Pulmonary artery endothelial cell (primary cell): Measurements from ENCODE around the gene SCYL1. TPM values are rescaled to one million over a fixed set of nuclear protein-coding genes. Genes with fewer than 3 reads are reported as not detected.
A peak's percentile ranks its signal among the peaks of the same experiment; 100 is the strongest.

Source experiments
- DNase-seq: peaks from one replicate; pipeline ENCODE4 v3.0.0-alpha.2; 2011; ENCODE audit warnings: low read depth, low spot score
- total RNA-seq: library from RNA; depleted of rRNA; stranded (reverse); fragments of >200 nt; gene quantifications from 2 replicates; pipeline ENCODE4 v1.2.3, GENCODE V29; 2014

Gene SCYL1
- total RNA-seq, 1 donor from 2014 or later: 60.9 TPM

- DNase-seq: no peak
Measured at GRCh38 chr11:65569164-65569972, 44.5 kb downstream of the SCYL1 start.

GRCh38 chr11:65569973-65570918 is 45.4 kb downstream of the SCYL1 start, which contains the start of gene ZNRD2:
Gene ZNRD2 (plus strand): TSS chr11:65570477. CDS start chr11:65570492, 15 bp downstream.
- peak; percentile 95 for DNase-seq

GRCh38 chr11:65571420-65571819 is 46.5 kb downstream of the SCYL1 start:
- no peak for DNase-seq

GRCh38 chr11:65571940-65572339 is 47.1 kb downstream of the SCYL1 start:
- no peak for DNase-seq

- DNase-seq: peak; percentile 58
Measured at GRCh38 chr11:65572356-65573051, 47.6 kb downstream of the SCYL1 start, which contains the start of gene FAM89B. Gene FAM89B (plus strand): TSS chr11:65572538. CDS start chr11:65572670, 132 bp downstream.

- no peak for DNase-seq
Measured at GRCh38 chr11:65573391-65574079, 48.7 kb downstream of the SCYL1 start.

GRCh38 chr11:65574109-65574810 is 49.4 kb downstream of the SCYL1 start:
- DNase-seq: peak; percentile 84

- no peak for DNase-seq
Measured at GRCh38 chr11:65574811-65575567, 50.1 kb downstream of the SCYL1 start.

- DNase-seq: no peak
Measured at GRCh38 chr11:65575568-65576231, 50.8 kb downstream of the SCYL1 start, which contains the start of gene EHBP1L1. Gene EHBP1L1 (plus strand): TSS chr11:65576053. CDS start chr11:65576303, 250 bp downstream.

GRCh38 chr11:65576232-65576866 is 51.5 kb downstream of the SCYL1 start:
- no peak for DNase-seq

GRCh38 chr11:65576867-65577755 is 52.2 kb downstream of the SCYL1 start:
- no peak for DNase-seq

- no peak for DNase-seq
Measured at GRCh38 chr11:65577756-65578109, 52.9 kb downstream of the SCYL1 start.

GRCh38 chr11:65578134-65578533 is 53.3 kb downstream of the SCYL1 start:
- DNase-seq: no peak

GRCh38 chr11:65578667-65579066 is 53.8 kb downstream of the SCYL1 start:
- DNase-seq: no peak

GRCh38 chr11:65579291-65579690 is 54.4 kb downstream of the SCYL1 start:
- no peak for DNase-seq

- DNase-seq: no peak
Measured at GRCh38 chr11:65580031-65580692, 55.3 kb downstream of the SCYL1 start.

GRCh38 chr11:65580756-65581155 is 55.9 kb downstream of the SCYL1 start:
- DNase-seq: no peak
